Endothelial cell of umbilical vein (primary cell): ENCODE data around the gene FSD1L. TPM values are rescaled to one million over a fixed set of nuclear protein-coding genes. Genes with fewer than 3 reads are reported as not detected.

Experiments used
- BruUV-seq: library from RNA; stranded (reverse); fragments of 400-500 nt; replicated peaks from 2 replicates; lab custom pipeline; 2021; lab: Mats Ljungman, UMichigan
- CTCF ChIA-PET: fragments of 300-600, 350-600 bp; sonication (Branson Sonifier 250); formaldehyde crosslinking; loops from one replicate; lab custom pipeline; 2021; ENCODE audit warnings: antibody characterized with exemption, inconsistent platforms; lab: Charles Lee
- POLR2A ChIA-PET: fragments of 300-600, 350-600 bp; sonication (Branson Sonifier 250); formaldehyde crosslinking; loops from one replicate; lab custom pipeline; 2021; ENCODE audit warnings: antibody characterized with exemption, inconsistent platforms; lab: Charles Lee
- DNase-seq: peaks from one replicate; pipeline ENCODE4 v3.0.0-alpha.2; 2011; ENCODE audit warnings: low read depth, low spot score
- FAIRE-seq: peaks from 2 replicates; lab custom pipeline; 2011; peaks lifted over from hg19 to GRCh38; lab: Jason Lieb, UNC
- H2AFZ ChIP-seq: 2 replicates; pipeline ENCODE4 v1.6.0; 2012; ENCODE audit warnings: low read depth, low read length, control low read depth, inconsistent platforms
- H3K27ac ChIP-seq: 2 replicates; pipeline ENCODE4 v1.5.1; 2011; ENCODE audit warnings: low read depth, mild to moderate bottlenecking, control low read depth, low read length, moderate library complexity; ENCODE audit not compliant: insufficient read depth
- H3K27me3 ChIP-seq, 2 experiments: 2 replicates each; pipeline versions ENCODE4 v1.6.0 to v1.6.1; 2011; ENCODE audit warnings: low read length in 2 of 2, mixed read lengths in 1 of 2; ENCODE audit not compliant: control insufficient read depth in 2 of 2, insufficient read depth in 2 of 2
- H3K36me3 ChIP-seq, 2 experiments: 2 replicates in 1 of 2; 3 replicates in 1 of 2; pipeline ENCODE4 v1.5.1; 2011; ENCODE audit warnings: low read length in 2 of 2, mild to moderate bottlenecking in 1 of 2, moderate library complexity in 1 of 2; ENCODE audit not compliant: control insufficient read depth in 2 of 2, insufficient read depth in 2 of 2; ENCODE audit errors: extremely low read depth in 1 of 2
- H3K4me1 ChIP-seq: 3 replicates; pipeline ENCODE4 v1.5.1; 2011; ENCODE audit warnings: mild to moderate bottlenecking, low read length; ENCODE audit not compliant: control insufficient read depth, insufficient read depth; ENCODE audit errors: extremely low read depth
- H3K4me2 ChIP-seq: 2 replicates; pipeline ENCODE4 v1.6.1; 2011; ENCODE audit warnings: low read length, control low read depth, mixed read lengths; ENCODE audit not compliant: insufficient read depth
- H3K4me3 ChIP-seq, 3 experiments: fragments of 200-600 bp in 1 of 3; sonication (generic), shearing (Covaris generic) in 1 of 3; replicated peaks in 1 of 3; 2 replicates each; pipeline ENCODE4 v1.5.1; 2011 to 2016; ENCODE audit warnings: control low read depth in 3 of 3, low read length in 3 of 3, mild to moderate bottlenecking in 2 of 3, inconsistent platforms in 1 of 3, low read depth in 1 of 3, moderate library complexity in 1 of 3; ENCODE audit not compliant: insufficient read depth in 1 of 3
- H3K79me2 ChIP-seq: 2 replicates; pipeline ENCODE4 v1.6.0; 2012; ENCODE audit warnings: low read length, inconsistent platforms; ENCODE audit not compliant: control insufficient read depth, insufficient read depth
- H3K9ac ChIP-seq: replicated peaks from 2 replicates; pipeline ENCODE3; 2011; ENCODE audit warnings: low read length, control low read depth; ENCODE audit not compliant: insufficient read depth; ENCODE audit errors: extremely low read depth
- H3K9me1 ChIP-seq: replicated peaks from 3 replicates; pipeline ENCODE4 v1.6.0; 2011; ENCODE audit warnings: mild to moderate bottlenecking, low read length; ENCODE audit not compliant: control insufficient read depth, insufficient read depth; ENCODE audit errors: extremely low read depth
- H3K9me3 ChIP-seq: replicated peaks from 2 replicates; pipeline ENCODE4 v1.5.1; 2012; ENCODE audit warnings: low read length, inconsistent platforms; ENCODE audit not compliant: control insufficient read depth, insufficient read depth
- H4K20me1 ChIP-seq: replicated peaks from 2 replicates; pipeline ENCODE3; 2011; ENCODE audit warnings: mild to moderate bottlenecking, low read length; ENCODE audit not compliant: control insufficient read depth, insufficient read depth; ENCODE audit errors: extremely low read depth
- EZH2 ChIP-seq: IDR thresholded peaks from 2 replicates; pipeline ENCODE4 v1.6.1; 2012; ENCODE audit warnings: borderline replicate concordance, low read depth, mild to moderate bottlenecking, moderate library complexity, low read length, inconsistent platforms; ENCODE audit not compliant: severe bottlenecking
- FOS ChIP-seq: IDR thresholded peaks from 2 replicates; pipeline ENCODE4 v1.6.1; 2011; ENCODE audit warnings: mild to moderate bottlenecking, low read length, moderate library complexity, borderline replicate concordance; ENCODE audit not compliant: insufficient read depth
- GATA2 ChIP-seq: IDR thresholded peaks from 2 replicates; pipeline ENCODE4 v1.7.0; 2011; ENCODE audit warnings: low read depth, mild to moderate bottlenecking, moderate library complexity, mixed read lengths, low read length; ENCODE audit not compliant: insufficient read length, insufficient read depth
- JUN ChIP-seq: IDR thresholded peaks from 2 replicates; pipeline ENCODE4 v1.6.1; 2011; ENCODE audit warnings: borderline replicate concordance, low read depth; ENCODE audit not compliant: insufficient read length, insufficient read depth
- MYC ChIP-seq: IDR thresholded peaks from one replicate; pipeline ENCODE4 v1.6.1; 2011; ENCODE audit warnings: mild to moderate bottlenecking, low read depth, low read length
- POLR2A ChIP-seq: IDR thresholded peaks from 2 replicates; pipeline ENCODE4 v1.6.1; 2012; ENCODE audit warnings: low read depth, mild to moderate bottlenecking, control low read depth, low read length
- POLR2AphosphoS5 ChIP-seq: IDR thresholded peaks from 2 replicates; pipeline ENCODE4 v1.6.1; 2012; ENCODE audit warnings: low read depth, mild to moderate bottlenecking, control low read depth, low read length, moderate library complexity; ENCODE audit not compliant: insufficient read depth
- dilution Hi-C: fragments of 300-500 bp; cut with MboI; formaldehyde crosslinking; loops from one replicate; pipeline ENCODE4 v1.15.0; 2019; ENCODE audit warnings: low sequenced_read_pairs; ENCODE audit not compliant: extremely low pct_ligation_motif_present
- intact Hi-C: fragments of 100-400 bp; cut with micrococcal nuclease; formaldehyde crosslinking; loops from one replicate; pipeline ENCODE4 v1.10.0; 2022
- polyA plus RNA-seq, 4 experiments: library from polyadenylated mRNA; depleted of rRNA in 3 of 4; stranded (reverse) in 3 of 4; unstranded in 1 of 4; fragments of >200 nt; gene quantifications; 2 replicates each; pipeline versions ENCODE4 v1.2.1 to v1.2.3, GENCODE V29; 2011 to 2012; ENCODE audit warnings: missing spikeins in 1 of 4
- total RNA-seq: library from RNA; stranded (reverse); gene quantifications from 2 replicates; pipeline ENCODE4 v1.2.3, GENCODE V29; 2021
- TF ChIP-seq, protein P1 (sequence below): IDR thresholded peaks from 2 replicates; pipeline ENCODE4 v1.6.1; 2011; ENCODE audit not compliant: insufficient read depth, insufficient read length
- TF ChIP-seq, protein P2 (sequence below), 2 donors: IDR thresholded peaks; 1 replicate in 1 of 2; 2 replicates in 1 of 2; pipeline ENCODE4 v1.5.1; 2011; ENCODE audit warnings: low read length in 2 of 2, mild to moderate bottlenecking in 2 of 2, moderate library complexity in 2 of 2, control low read depth in 1 of 2, inconsistent platforms in 1 of 2, low read depth in 1 of 2; ENCODE audit not compliant: insufficient read depth in 1 of 2; ENCODE audit errors: extremely low read depth in 1 of 2

Gene FSD1L
- total and polyA plus RNA-seq, 2 donors (not counting 3 experiments of a cell fraction or from before 2014, with no cell fraction given) = 0.69 to 8.5 TPM

DNA sequence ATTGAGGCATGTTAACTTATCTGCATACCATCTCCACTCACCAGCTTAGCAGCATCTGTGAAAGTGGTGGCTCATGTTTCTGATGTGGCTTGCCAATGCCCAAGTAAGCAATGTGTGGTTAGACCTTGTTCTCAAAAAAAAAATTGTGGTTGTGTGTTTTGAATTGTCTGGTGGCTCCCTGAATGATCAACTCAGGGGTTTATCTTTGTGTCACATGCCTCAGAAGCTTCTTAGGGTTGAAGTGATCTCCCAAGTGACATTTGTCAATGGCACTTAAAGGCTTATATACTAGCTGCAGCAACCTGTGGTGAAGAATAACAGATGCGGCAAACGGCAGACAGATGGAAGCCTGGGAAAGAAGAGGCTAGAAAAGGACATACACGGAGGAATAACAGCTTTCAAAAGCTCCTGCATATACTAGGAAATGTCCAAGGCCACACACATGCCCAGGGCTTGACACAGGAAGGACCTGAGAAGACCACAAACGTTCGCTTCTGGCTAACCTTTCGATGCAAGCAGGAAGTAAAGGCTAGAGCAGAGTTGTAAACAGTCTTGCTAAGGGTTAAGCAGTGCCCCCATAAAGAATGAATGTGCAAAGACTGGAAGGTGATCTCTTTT, 42.2 kb upstream of the FSD1L start:
- no TSS peak for BruUV-seq
- Histone ChIP-seq H3K9me1 (no peaks in the 10 kb centered on the region), H3K4me3 (no peak overlapping the region), H3K4me1 (peaks cover 6% of the 10 kb centered on the region), H3K9me3 (no peaks in the 10 kb centered on the region), H3K9ac (no peak overlapping the region), H2AFZ (peak overlapping the region; percentile 52), H4K20me1 (no peaks in the 10 kb centered on the region), H3K4me2 (no peak overlapping the region), H3K27me3 (no peaks in the 10 kb centered on the region), H3K27ac (no peak overlapping the region), H3K36me3 (no peaks in the 10 kb centered on the region), H3K79me2 (no peaks in the 10 kb centered on the region)
- dilution Hi-C loops = no loop called here
- TF ChIP-seq POLR2AphosphoS5 (no peak), EZH2 (no peak), POLR2A (no peak), FOS (no peak), JUN (no peak), MYC (no peak), GATA2 (no peak)
- TF ChIP-seq, protein P1, sequence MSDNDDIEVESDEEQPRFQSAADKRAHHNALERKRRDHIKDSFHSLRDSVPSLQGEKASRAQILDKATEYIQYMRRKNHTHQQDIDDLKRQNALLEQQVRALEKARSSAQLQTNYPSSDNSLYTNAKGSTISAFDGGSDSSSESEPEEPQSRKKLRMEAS = no peak
- TF ChIP-seq, protein P2, sequence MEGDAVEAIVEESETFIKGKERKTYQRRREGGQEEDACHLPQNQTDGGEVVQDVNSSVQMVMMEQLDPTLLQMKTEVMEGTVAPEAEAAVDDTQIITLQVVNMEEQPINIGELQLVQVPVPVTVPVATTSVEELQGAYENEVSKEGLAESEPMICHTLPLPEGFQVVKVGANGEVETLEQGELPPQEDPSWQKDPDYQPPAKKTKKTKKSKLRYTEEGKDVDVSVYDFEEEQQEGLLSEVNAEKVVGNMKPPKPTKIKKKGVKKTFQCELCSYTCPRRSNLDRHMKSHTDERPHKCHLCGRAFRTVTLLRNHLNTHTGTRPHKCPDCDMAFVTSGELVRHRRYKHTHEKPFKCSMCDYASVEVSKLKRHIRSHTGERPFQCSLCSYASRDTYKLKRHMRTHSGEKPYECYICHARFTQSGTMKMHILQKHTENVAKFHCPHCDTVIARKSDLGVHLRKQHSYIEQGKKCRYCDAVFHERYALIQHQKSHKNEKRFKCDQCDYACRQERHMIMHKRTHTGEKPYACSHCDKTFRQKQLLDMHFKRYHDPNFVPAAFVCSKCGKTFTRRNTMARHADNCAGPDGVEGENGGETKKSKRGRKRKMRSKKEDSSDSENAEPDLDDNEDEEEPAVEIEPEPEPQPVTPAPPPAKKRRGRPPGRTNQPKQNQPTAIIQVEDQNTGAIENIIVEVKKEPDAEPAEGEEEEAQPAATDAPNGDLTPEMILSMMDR (IDR thresholded peaks at IDR 0.05; ENCODE audit: extremely low read depth in 1 of 2, insufficient read depth in 1 of 2, low read depth in 1 of 2, low read length in 2 of 2) = no peak
- DNase-seq (peak; percentile 40), FAIRE-seq (peak; percentile 59)
- ChIA-PET CTCF (interaction anchor here (1.0 to 1.5 kb wide), 3 partner anchors 8 to 542 kb away, joined by 3 read pairs; no protein-coding TSS in a partner anchor), POLR2A (no interaction called here)
- intact Hi-C loops = no loop called here
